Limb (tissue), 2 donors: Measurements from ENCODE around the gene OSBPL8.

Experiments
- DNase-seq, 2 donors: peaks; one replicate each; pipeline ENCODE4 v3.0.0-alpha.2; 2016; ENCODE audit errors: extremely low spot score in 2 of 2

The OSBPL8 gene

GRCh38 chr12:76559400-76560085 is at the start of gene OSBPL8:
Gene OSBPL8 (minus strand): TSS chr12:76559771. CDS start chr12:76487551, 72,220 bp downstream.
- peak; percentile 91 to 98 for DNase-seq

GRCh38 chr12:76608070-76608469 is 48.5 kb upstream of the OSBPL8 start:
- no peak for DNase-seq

- DNase-seq = no peak
Measured at GRCh38 chr12:76595056-76595455, 35.5 kb upstream of the OSBPL8 start.

GRCh38 chr12:76591476-76591875 is 31.9 kb upstream of the OSBPL8 start:
- no peak for DNase-seq

- DNase-seq = no peak
Measured at GRCh38 chr12:76590131-76590530, 30.6 kb upstream of the OSBPL8 start.

GRCh38 chr12:76588881-76589565 is 29.5 kb upstream of the OSBPL8 start:
- DNase-seq = no peak

GRCh38 chr12:76587428-76588178 is 28.0 kb upstream of the OSBPL8 start:
- DNase-seq = no peak

GRCh38 chr12:76586764-76587395 is 27.3 kb upstream of the OSBPL8 start:
- DNase-seq = peak in 1 of 2 donors; percentile 63

GRCh38 chr12:76583301-76583700 is 23.7 kb upstream of the OSBPL8 start:
- no peak for DNase-seq

GRCh38 chr12:76573840-76574373 is 14.3 kb upstream of the OSBPL8 start:
- no peak for DNase-seq

GRCh38 chr12:76571256-76571655 is 11.7 kb upstream of the OSBPL8 start:
- no peak for DNase-seq

- DNase-seq = no peak
Measured at GRCh38 chr12:76569685-76570604, 10.4 kb upstream of the OSBPL8 start.

- DNase-seq = no peak
Measured at GRCh38 chr12:76568888-76569551, 9.4 kb upstream of the OSBPL8 start.

- DNase-seq = no peak
Measured at GRCh38 chr12:76568130-76568529, 8.6 kb upstream of the OSBPL8 start.

- no peak for DNase-seq
Measured at GRCh38 chr12:76563061-76563460, 3.5 kb upstream of the OSBPL8 start.

GRCh38 chr12:76562130-76562529 is 2.6 kb upstream of the OSBPL8 start:
- no peak for DNase-seq

GRCh38 chr12:76560086-76560491 is 518 bp upstream of the OSBPL8 start:
- DNase-seq = no peak

- peak; percentile 40 to 77 for DNase-seq
Measured at GRCh38 chr12:76558684-76559399, 729 bp downstream of the OSBPL8 start.

- DNase-seq = no peak
Measured at GRCh38 chr12:76556368-76556767, 3.2 kb downstream of the OSBPL8 start.
